ENCODE data around the gene HDAC4. TPM values are rescaled to one million over a fixed set of nuclear protein-coding genes. Genes with fewer than 3 reads are reported as not detected.

Gene HDAC4
- total and polyA plus RNA-seq, 3 donors from 2014 or later: 29.0 to 67.5 (median 58.7) TPM

DNA sequence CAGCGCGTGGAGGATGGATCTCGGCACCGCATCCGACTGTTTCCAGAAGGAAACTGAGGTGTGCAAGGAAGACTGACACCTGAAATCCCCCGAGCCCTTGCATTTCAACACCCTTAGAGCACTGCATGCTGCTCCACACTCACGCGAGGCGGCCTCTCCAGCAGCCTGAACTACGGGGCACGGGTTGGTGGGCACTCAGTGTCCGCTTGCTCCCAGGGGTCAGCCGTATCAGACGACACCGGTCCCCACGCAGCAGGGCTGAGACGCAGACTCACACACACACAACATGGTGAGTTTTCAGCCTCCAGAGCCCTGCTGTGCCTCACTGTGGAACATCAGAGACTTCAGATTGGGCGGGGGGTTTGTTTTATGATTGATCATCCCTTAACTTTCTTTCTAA is 283.0 kb downstream of the HDAC4 start:
- H3K27me3 ChIP-seq: no peaks in the 10 kb centered on the region
- DNase-seq: no peak
- no peak overlapping the region for H3K4me3 ChIP-seq
- H3K4me1 ChIP-seq: peaks cover 26% of the 10 kb centered on the region
- no peaks in the 10 kb centered on the region for H3K9me3 ChIP-seq
- intact Hi-C loops (cut with DNase I; ENCODE audit: low total_unique reads): no loop called here
- no peak overlapping the region for H3K27ac ChIP-seq
- no peaks in the 10 kb centered on the region for H3K36me3 ChIP-seq (ENCODE audit: low read depth, missing control alignments)
- TF ChIP-seq POLR2A (IDR thresholded peaks at IDR 0.05): no peak
- TF ChIP-seq, protein P1, sequence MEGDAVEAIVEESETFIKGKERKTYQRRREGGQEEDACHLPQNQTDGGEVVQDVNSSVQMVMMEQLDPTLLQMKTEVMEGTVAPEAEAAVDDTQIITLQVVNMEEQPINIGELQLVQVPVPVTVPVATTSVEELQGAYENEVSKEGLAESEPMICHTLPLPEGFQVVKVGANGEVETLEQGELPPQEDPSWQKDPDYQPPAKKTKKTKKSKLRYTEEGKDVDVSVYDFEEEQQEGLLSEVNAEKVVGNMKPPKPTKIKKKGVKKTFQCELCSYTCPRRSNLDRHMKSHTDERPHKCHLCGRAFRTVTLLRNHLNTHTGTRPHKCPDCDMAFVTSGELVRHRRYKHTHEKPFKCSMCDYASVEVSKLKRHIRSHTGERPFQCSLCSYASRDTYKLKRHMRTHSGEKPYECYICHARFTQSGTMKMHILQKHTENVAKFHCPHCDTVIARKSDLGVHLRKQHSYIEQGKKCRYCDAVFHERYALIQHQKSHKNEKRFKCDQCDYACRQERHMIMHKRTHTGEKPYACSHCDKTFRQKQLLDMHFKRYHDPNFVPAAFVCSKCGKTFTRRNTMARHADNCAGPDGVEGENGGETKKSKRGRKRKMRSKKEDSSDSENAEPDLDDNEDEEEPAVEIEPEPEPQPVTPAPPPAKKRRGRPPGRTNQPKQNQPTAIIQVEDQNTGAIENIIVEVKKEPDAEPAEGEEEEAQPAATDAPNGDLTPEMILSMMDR (IDR thresholded peaks at IDR 0.05): no peak
- WGBS, 2 donors: 90 to 94% methylated on average over 17 to 18 of the region's 18 CpGs

DNA sequence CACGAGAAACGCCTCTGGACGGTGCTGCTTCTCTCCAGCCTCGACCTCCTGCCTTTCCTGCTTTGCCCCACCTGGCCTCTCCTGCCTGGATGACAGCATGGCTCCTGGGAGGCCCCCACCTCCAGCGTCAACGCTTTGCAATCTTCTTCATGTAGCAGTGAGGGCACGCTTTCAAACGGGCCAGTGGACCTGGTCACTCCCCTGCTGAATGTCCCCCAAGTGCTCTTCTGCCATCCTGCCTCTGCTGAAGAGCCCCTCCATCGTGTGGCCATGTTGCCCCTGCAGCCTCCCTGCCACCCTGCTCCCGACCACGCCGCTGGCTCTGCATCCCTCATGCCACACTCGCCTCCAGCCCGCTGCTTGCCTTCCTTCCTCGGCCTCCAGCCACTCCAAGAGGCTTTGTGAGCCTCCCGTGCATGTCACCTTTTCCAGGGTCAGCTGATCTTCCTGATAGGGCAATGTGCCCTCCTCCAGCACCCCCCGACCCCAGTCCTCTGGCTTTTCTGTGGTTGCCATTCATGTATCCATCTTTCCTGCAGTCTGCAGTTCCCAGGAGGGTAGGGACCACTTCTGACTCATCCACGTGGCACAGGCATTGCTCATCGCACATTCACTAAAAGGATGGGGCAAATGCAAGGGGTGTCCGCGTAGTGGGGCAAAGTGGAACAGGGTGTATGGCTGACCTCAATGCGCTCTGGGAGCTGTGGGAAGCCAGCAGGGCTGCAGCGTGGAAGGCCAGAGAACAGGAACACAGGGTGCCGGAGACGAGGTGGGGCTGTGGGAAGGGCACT is 284.2 kb downstream of the HDAC4 start:
- peaks cover 30% of the 10 kb centered on the region for H3K4me1 ChIP-seq
- DNase-seq: no peak

DNA sequence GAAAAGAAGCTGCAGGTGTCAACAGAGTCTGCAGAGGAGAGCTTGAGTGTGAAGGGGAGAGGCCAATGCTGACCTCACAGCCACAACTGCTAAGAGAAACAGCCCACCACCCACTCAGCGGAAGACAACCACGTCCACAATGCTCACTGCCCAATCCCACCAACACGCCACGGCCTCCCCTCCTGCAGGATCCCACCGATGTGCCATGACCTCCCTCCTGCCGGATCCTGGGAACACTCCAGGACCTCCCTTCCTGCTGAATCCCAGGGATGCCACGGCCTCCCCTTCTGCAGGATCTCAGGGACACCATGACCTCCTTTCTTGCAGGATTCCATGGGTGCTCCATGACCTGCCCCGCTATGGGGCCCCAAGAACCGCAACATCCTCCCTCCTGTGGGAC is 285.2 kb downstream of the HDAC4 start:
- intact Hi-C loops (cut with DNase I; ENCODE audit: low total_unique reads): no loop called here
- no peak overlapping the region for H3K4me3 ChIP-seq
- DNase-seq: no peak
- peaks cover 37% of the 10 kb centered on the region for H3K4me1 ChIP-seq
- TF ChIP-seq, protein P1 (IDR thresholded peaks at IDR 0.05): no peak
- WGBS, 2 donors: 83 to 90% methylated on average over 9 of the region's 9 CpGs
- H3K9me3 ChIP-seq: no peaks in the 10 kb centered on the region
- H3K36me3 ChIP-seq (ENCODE audit: low read depth, missing control alignments): no peaks in the 10 kb centered on the region
- H3K27me3 ChIP-seq: no peaks in the 10 kb centered on the region
- no peak overlapping the region for H3K27ac ChIP-seq

More for the DNA sequence above, 284.2 kb downstream of the HDAC4 start:
- TF ChIP-seq POLR2A (IDR thresholded peaks at IDR 0.05): no peak
- TF ChIP-seq, protein P1 (IDR thresholded peaks at IDR 0.05): no peak
- Histone ChIP-seq H3K36me3 (ENCODE audit: low read depth, missing control alignments) (no peaks in the 10 kb centered on the region), H3K4me3 (no peak overlapping the region), H3K27me3 (no peaks in the 10 kb centered on the region), H3K27ac (no peak overlapping the region), H3K9me3 (no peaks in the 10 kb centered on the region)
- intact Hi-C loops (cut with DNase I; ENCODE audit: low total_unique reads): no loop called here
- 90 to 94% methylated on average over 25 of the region's 25 CpGs for WGBS, 2 donors

DNA sequence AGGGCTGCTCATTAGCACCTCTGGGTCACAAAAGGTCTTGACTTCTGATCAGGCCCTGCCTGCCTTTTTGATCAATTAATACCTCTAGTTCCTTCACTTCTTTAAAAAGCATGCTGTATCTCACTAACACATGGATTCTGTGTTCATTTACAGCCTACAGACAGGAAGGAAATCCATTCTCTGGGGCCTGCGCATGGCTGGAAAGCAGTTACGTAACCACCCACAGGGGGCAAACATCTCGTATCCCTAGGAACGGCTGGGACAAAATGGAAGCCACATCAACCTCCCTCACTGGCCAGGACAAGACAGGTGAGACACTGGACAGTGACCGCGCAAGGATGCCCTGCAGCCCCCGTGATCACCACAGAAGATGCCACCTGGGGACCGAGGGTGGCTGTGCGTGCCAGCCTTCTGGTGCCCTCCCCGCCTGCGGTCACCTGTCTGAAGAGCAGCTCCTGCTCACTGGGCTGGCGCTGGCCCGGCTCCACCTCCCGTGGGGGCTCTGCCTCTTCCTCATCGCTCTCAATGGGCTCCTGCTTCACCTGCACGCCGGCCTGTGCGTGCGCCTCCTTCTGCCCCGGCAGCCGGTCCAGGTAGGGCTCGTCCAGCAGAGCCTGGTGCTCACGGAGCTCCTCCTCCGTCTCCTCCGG is 286.1 kb downstream of the HDAC4 start:
- Histone ChIP-seq H3K4me3 (no peak overlapping the region), H3K27me3 (no peaks in the 10 kb centered on the region), H3K4me1 (peaks cover 38% of the 10 kb centered on the region), H3K9me3 (no peaks in the 10 kb centered on the region), H3K27ac (peak overlapping the region in 1 of 2 donors; percentile 31), H3K36me3 (ENCODE audit: low read depth, missing control alignments) (no peaks in the 10 kb centered on the region)
- no peak for TF ChIP-seq POLR2A (IDR thresholded peaks at IDR 0.05)
- TF ChIP-seq, protein P1 (IDR thresholded peaks at IDR 0.05): no peak
- DNase-seq: no peak
- 94 to 95% methylated on average over 7 to 25 of the region's 25 CpGs for WGBS, 2 donors
- intact Hi-C loops (cut with DNase I; ENCODE audit: low total_unique reads): no loop called here

All from testis (tissue), 3 donors.